ENCODE data around the gene RGL1.

Gene RGL1

DNA sequence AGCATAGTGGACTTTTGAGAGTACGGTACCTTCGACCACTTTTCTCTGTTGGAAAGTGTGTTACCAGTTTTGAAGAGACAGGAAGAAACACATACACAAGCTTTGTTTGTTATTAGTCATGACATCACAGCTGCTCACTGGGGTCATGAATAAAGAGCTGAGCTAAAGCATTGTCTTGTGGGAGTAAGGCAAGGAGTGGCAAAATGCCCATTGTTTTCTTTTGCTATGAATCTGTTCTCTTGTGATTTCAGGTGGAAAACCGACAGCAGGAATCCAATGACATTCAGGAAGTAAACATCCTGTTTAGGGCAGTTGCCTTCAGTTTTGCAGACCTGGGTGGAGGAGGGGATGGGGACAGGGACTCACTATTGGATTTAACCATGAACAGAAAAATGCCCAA, 66.2 kb downstream of the RGL1 start:
- peak; percentile 33 for DNase-seq

DNA sequence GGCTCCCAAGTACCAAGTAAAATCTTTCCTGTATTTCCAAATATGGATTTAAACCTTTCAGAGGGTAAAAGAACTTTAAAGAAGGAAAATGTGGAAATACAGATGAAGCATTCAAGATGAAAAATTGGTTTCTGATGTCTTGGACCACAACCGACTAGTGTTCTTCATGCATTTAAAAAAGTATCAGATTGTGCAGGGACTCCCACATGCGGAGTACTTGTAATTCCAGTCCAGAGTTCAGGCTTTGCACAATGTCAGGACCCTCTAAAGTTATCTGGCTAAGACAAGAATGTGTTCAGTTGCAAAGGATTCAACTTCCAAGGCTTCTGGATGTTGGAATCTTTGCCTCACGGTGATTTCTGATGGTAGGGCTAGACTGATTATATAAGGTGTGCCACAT, 66.7 kb downstream of the RGL1 start:
- no peak for DNase-seq

- no peak for DNase-seq
These were observed 67.5 kb downstream of the RGL1 start for GRCh38 chr1:183872403-183872802.

- DNase-seq: no peak
These were observed 68.7 kb downstream of the RGL1 start for GRCh38 chr1:183873642-183874041.

DNA sequence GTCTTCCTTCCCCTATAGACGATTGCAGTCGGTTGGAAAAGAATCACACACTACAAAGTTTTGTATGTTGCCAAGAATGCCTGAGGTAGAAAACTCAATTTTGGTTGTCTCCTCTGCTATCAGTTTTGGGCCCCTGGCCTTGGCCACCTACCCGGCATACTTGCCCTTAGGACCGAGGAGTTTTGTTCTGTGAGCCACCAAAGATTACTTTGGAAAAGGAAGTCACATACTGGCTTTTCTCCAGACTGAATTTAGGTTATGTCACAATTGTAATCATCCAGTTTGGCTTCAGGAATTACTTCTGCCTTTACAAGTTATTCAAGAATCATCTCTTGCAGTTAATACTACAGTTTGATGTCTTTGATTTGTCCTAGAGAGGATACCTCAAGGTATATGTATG, 71.4 kb downstream of the RGL1 start:
- DNase-seq: no peak

- DNase-seq: no peak
These were observed 72.3 kb downstream of the RGL1 start for GRCh38 chr1:183877053-183877720.

DNA sequence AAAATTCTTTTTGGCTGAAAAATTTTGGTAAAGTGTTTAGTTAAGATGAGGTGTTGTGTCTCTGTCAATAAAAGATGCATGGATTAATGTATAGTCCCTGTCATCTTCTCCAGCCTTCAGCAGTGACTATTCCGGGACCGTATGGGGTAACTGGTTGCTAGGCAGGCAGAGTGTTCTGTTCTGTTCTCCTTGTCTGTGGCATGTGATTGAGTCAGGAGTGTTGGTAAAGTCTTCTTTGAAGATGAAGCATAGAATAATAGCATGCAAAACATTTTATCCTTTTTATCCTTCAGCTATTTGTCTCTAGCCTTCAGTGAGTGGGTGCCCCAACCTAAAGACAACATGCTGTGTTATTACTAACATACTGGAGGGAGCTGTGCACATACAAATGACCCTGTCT, 74.6 kb downstream of the RGL1 start:
- DNase-seq: no peak

- DNase-seq: no peak
These were observed 75.0 kb downstream of the RGL1 start for GRCh38 chr1:183879966-183880365.

GRCh38 chr1:183880531-183881243, 75.8 kb downstream of the RGL1 start:
- DNase-seq: no peak

GRCh38 chr1:183881387-183882131, 76.6 kb downstream of the RGL1 start:
- peak; percentile 91 for DNase-seq

DNA sequence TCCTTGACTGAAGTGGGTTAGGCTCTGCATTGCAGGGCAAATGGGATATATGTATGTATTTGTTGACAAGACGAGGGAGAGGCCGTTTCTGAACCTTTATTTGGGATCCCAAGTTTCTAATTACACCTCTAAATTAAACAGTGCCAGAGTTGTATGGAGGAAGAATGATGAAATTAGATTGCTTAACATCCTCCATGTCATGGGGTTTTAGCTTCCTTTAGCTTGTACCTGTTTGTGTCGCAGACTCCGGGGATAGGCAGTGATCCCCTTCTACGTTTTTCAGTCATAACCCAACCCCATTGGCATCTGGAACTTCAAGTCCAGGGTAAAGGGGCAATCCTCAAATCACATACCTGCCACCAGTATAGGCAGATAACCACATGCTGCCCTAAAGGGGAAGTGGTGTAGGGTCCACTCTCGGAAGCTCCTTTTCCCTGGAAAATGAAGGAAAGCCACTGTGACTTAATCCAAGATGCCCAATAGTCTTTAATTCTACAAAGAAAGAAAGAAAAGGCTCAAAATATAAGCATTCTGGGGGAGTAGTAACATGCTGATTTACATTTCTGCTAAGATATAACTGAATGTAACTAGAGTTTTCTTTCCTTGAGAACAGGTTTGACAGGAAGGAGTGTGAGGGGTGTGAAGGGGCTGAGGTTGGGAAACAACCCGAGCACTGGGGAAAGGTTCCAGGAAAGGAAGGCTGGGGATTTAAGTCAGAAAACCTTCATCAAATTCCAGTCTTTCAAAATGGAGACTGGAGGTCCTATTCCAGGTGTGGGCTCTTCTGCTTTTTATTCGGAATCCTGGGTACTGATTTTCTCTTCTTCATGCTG, 77.6 kb downstream of the RGL1 start:
- no peak for DNase-seq

GRCh38 chr1:183883623-183884022, 78.7 kb downstream of the RGL1 start:
- no peak for DNase-seq

DNA sequence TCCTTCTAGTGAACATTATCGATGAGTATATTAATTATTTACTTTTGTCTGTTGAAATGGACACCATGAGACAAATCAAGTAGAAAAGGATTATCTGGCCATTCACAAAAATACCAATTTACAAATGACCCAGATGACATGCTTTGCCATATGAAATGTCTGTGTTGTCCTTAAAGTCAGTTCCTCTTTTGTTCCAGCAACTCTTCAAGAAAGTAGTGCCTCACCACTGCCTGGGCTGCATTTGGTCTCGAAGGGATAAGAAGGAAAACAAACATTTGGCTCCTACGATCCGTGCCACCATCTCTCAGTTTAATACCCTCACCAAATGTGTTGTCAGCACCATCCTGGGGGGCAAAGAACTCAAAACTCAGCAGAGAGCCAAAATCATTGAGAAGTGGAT, 79.6 kb downstream of the RGL1 start:
- DNase-seq: no peak

DNA sequence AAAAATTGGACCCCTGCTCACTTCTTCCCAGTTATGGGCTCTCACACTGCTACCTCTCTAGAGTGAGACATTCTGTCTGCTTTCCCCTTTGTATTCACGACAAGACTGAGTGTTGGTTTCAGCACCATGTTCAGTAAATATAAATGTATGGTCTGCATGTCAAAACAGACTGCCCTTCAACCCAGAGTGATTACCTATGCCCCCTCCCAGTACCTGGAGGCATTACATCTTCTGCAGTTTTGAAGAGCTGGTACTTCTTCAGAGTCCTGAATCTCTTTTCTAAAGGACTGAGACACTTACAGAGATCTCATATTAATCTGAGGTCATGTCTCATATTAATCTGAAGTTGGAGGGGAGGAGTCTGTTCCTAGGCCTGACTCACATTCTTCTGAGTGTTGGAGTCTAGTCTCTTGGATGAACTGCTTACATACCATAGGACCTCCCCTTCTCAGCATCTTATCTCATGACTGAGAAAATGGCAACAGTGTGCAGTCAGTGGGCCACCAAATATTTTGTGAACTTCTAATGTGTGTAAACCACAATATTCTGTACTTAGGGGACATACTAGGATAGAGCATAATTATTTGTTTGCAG, 80.3 kb downstream of the RGL1 start:
- DNase-seq: peak; percentile 71

GRCh38 chr1:183886083-183886828, 81.3 kb downstream of the RGL1 start:
- DNase-seq: no peak

GRCh38 chr1:183886853-183887252, 81.9 kb downstream of the RGL1 start:
- no peak for DNase-seq

GRCh38 chr1:183887826-183888819, 83.2 kb downstream of the RGL1 start:
- no peak for DNase-seq

DNA sequence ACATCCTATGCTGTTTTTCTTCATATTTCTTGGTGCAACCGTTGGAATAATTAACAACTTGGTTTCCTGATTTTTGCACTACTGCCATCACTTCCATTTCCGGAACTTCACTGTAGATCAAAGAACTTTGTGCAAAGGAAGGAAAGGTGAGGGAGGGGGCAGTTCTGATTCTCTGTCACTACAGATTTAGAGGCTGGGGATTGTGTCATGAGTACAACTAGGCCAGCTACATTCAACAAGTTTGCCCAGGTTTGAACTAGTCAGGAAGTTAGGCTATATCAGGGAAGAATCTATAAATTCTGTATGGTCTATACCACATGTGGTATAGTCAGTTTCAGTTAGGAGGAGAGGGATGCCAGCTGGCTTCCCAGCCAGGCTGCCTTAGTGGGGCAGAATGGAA, 84.2 kb downstream of the RGL1 start:
- DNase-seq: no peak

DNA sequence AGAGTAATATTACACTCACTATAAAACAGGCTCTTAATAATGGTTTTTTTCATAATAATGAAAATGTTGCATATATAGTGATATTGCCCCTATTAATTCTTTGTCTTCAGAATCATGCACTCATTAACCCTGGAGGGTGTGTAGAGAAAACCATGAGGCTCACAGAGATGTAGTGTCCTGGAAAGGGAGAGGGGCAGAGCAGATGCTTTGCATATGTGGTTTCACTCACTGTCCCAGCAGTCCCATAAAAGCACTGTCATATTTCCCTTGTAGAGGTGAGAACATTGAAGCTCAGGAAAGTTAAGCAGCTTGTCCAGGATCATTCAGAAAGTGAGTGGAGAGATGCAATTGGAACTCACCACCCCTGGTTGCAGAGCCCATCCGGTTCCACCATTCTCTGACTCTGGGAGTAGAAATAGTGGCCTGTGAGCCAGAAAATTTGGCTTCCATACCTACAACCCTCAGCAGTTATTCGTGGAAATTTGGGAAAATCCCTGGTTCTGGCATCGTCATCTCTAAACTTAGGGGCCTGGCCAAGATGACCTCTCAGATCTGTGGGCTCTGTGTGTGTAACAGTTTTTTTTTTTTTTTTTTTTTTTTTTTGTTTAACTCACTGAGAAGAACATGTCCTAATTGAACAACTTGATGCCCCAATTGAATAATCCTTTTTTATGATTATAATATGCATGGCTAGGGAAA, 86.4 kb downstream of the RGL1 start:
- no peak for DNase-seq

- DNase-seq: peak; percentile 52
These were observed 87.5 kb downstream of the RGL1 start for GRCh38 chr1:183892351-183892793.

Data from NCI-H226 (cell line).